OCI-LY7 (cell line): ENCODE results near the gene FCHSD2. TPM values are rescaled to one million over a fixed set of nuclear protein-coding genes. Genes with fewer than 3 reads are reported as not detected.
"Not testable (repeated sequence)": the region's sequence is repeated elsewhere in the genome, so short reads cannot be mapped to it uniquely, and the experiment has no call there.

Experiments
- BruUV-seq: library from RNA; stranded (reverse); fragments of 400-500 nt; replicated peaks from 2 replicates; lab custom pipeline; 2021; lab: Mats Ljungman, UMichigan
- CTCF ChIA-PET: fragments of 300-600 bp; sonication (Branson Sonifier 250); formaldehyde crosslinking; loops from one replicate; lab custom pipeline; 2022; ENCODE audit warnings: antibody characterized with exemption; ENCODE audit not compliant: unreplicated experiment; lab: Charles Lee
- POLR2A ChIA-PET: fragments of 300-600 bp; sonication (Branson Sonifier 250); formaldehyde crosslinking; loops from one replicate; lab custom pipeline; 2022; ENCODE audit warnings: antibody characterized with exemption; lab: Charles Lee
- DNase-seq: peaks from one replicate; pipeline ENCODE4 v3.0.0-alpha.2; 2015; ENCODE audit warnings: low spot score
- H2AFZ ChIP-seq: fragments of 200-600 bp; sonication (generic), shearing (Covaris generic); 2 replicates; pipeline ENCODE4 v1.6.1; 2014; ENCODE audit warnings: mild to moderate bottlenecking, antibody characterized with exemption, low read length, moderate library complexity
- H3K27ac ChIP-seq: fragments of 200-600 bp; sonication (generic); 2 replicates; pipeline ENCODE4 v1.5.1; 2014; ENCODE audit warnings: mixed run types, low read depth, mild to moderate bottlenecking, moderate library complexity, low read length, inconsistent platforms; ENCODE audit not compliant: poor library complexity, severe bottlenecking
- H3K36me3 ChIP-seq: fragments of 200-600 bp; sonication (generic); 2 replicates; pipeline ENCODE4 v1.6.1; 2014; ENCODE audit warnings: mild to moderate bottlenecking, antibody characterized with exemption, low read length, moderate library complexity, mixed read lengths; ENCODE audit not compliant: insufficient read depth
- H3K4me1 ChIP-seq: fragments of 200-600 bp; sonication (generic); 2 replicates; pipeline ENCODE4 v1.5.1; 2014; ENCODE audit warnings: mild to moderate bottlenecking, low read length; ENCODE audit not compliant: insufficient read depth, poor library complexity, severe bottlenecking
- H3K4me2 ChIP-seq: fragments of 200-600 bp; sonication (generic); 2 replicates; pipeline ENCODE4 v1.6.1; 2014; ENCODE audit warnings: mild to moderate bottlenecking, low read length
- H3K4me3 ChIP-seq: fragments of 200-600 bp; sonication (generic); 2 replicates; pipeline ENCODE4 v1.5.1; 2014; ENCODE audit warnings: mild to moderate bottlenecking, low read depth, low read length; ENCODE audit not compliant: poor library complexity, severe bottlenecking
- H3K79me2 ChIP-seq: fragments of 200-600 bp; sonication (generic); 2 replicates; pipeline ENCODE4 v1.6.1; 2016; ENCODE audit warnings: low read depth, mild to moderate bottlenecking, low read length, moderate library complexity, mixed read lengths; ENCODE audit not compliant: insufficient read depth
- H3K9me2 ChIP-seq: fragments of 200-600 bp; sonication (generic); 2 replicates; pipeline ENCODE4 v1.6.1; 2016; ENCODE audit warnings: mild to moderate bottlenecking, low read length, mixed read lengths; ENCODE audit not compliant: insufficient read depth
- H3K9me3 ChIP-seq: fragments of 200-600 bp; sonication (generic); 2 replicates; pipeline ENCODE4 v1.6.1; 2014; ENCODE audit warnings: mild to moderate bottlenecking, mixed run types, low read length, mixed read lengths
- H4K20me1 ChIP-seq: fragments of 200-600 bp; sonication (generic); 2 replicates; pipeline ENCODE4 v1.6.1; 2014; ENCODE audit warnings: mild to moderate bottlenecking, antibody characterized with exemption, low read length, moderate library complexity, mixed read lengths; ENCODE audit not compliant: insufficient read depth
- EZH2phosphoT487 ChIP-seq: fragments of 200-600 bp; sonication (generic); IDR thresholded peaks from 2 replicates; pipeline ENCODE4 v1.6.1; 2018; ENCODE audit warnings: low read depth, borderline replicate concordance, mild to moderate bottlenecking, mixed run types, antibody characterized with exemption, low read length, moderate library complexity, mixed read lengths
- intact Hi-C: fragments of 100-400 bp; cut with micrococcal nuclease; formaldehyde crosslinking; loops from one replicate; pipeline ENCODE4 v1.10.0; 2022; ENCODE audit not compliant: unreplicated experiment
- total RNA-seq, 2 experiments: library from RNA; depleted of rRNA in 1 of 2; stranded (reverse); fragments of >200 nt in 1 of 2; shearing (Covaris generic) in 1 of 2; gene quantifications; 2 replicates each; pipeline ENCODE4 v1.2.3, GENCODE V29; 2014 to 2022
- TF ChIP-seq, protein P1 (sequence below): fragments of 200-600 bp; sonication (generic); conservative IDR thresholded peaks from 2 replicates; pipeline ENCODE4 v1.5.1; 2014; ENCODE audit warnings: mild to moderate bottlenecking, antibody characterized with exemption, low read length, moderate library complexity, mixed read lengths

Gene FCHSD2
- total RNA-seq, 2 experiments from 2014 or later = 39.0 to 147 TPM

DNA sequence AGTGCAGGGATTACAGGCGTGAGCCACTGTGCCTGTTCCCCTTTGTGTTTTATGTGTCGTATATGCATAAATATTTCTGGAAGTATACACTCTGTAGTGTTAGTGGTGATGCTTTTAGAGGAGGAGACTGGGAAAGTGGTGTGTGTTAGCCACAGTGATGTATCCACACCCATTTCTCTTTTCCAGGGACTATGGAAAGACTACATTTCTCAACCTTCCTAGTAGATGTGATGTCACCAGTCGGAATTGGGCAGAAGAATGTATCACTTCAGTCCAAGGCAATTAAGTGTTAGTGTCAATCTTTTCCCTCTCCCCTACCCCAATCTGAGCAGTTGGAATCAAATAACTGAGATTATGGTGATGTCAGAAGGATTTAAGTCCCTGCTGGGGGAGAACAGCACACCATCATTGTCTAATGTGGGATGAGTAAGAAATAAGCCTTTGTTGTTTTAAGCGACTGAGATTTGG lies 333.8 kb downstream of the FCHSD2 start:
- no peak overlapping the region for H3K4me2 ChIP-seq
- H3K79me2 ChIP-seq = peaks cover 19% of the 10 kb centered on the region
- no TSS peak for BruUV-seq
- DNase-seq = no peak
- no peaks in the 10 kb centered on the region for H3K9me2 ChIP-seq
- ChIA-PET POLR2A (no interaction called here), CTCF (no interaction called here)
- H3K27ac ChIP-seq = no peak overlapping the region
- H3K36me3 ChIP-seq = peaks cover 39% of the 10 kb centered on the region
- no peak for TF ChIP-seq EZH2phosphoT487
- TF ChIP-seq, protein P1, sequence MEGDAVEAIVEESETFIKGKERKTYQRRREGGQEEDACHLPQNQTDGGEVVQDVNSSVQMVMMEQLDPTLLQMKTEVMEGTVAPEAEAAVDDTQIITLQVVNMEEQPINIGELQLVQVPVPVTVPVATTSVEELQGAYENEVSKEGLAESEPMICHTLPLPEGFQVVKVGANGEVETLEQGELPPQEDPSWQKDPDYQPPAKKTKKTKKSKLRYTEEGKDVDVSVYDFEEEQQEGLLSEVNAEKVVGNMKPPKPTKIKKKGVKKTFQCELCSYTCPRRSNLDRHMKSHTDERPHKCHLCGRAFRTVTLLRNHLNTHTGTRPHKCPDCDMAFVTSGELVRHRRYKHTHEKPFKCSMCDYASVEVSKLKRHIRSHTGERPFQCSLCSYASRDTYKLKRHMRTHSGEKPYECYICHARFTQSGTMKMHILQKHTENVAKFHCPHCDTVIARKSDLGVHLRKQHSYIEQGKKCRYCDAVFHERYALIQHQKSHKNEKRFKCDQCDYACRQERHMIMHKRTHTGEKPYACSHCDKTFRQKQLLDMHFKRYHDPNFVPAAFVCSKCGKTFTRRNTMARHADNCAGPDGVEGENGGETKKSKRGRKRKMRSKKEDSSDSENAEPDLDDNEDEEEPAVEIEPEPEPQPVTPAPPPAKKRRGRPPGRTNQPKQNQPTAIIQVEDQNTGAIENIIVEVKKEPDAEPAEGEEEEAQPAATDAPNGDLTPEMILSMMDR = no peak
- peaks cover 4% of the 10 kb centered on the region; the same call in 1 of the 2 replicates for H4K20me1 ChIP-seq
- H3K4me1 ChIP-seq = peaks cover 14% of the 10 kb centered on the region
- no peak overlapping the region for H3K4me3 ChIP-seq
- H3K9me3 ChIP-seq = no peaks in the 10 kb centered on the region
- no peak overlapping the region for H2AFZ ChIP-seq
- intact Hi-C loops = no loop called here

DNA sequence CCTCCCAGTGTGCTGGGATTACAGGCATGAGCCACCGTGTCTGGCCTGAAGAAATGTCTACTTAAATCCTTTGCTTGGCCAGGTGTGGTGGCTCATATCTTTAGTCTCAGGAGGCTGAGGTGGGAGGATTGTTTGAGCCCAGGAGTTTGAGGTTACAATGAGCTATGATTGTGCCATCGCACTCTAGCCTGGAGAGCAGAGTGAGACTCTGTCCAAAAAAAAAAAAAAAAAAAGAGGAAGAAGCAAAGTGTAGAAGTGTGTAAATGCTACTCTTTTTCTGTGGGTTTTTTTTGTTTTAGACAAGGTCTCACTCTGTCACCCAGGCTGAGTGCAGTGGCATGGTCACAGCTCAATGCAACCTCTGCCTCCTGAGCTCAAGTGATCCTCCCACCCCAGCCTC lies 334.3 kb downstream of the FCHSD2 start:
- no peak overlapping the region for H3K27ac ChIP-seq
- no peak overlapping the region for H3K4me3 ChIP-seq
- H3K36me3 ChIP-seq = peaks cover 39% of the 10 kb centered on the region
- no peak overlapping the region for H2AFZ ChIP-seq
- peaks cover 14% of the 10 kb centered on the region for H3K4me1 ChIP-seq
- peaks cover 14% of the 10 kb centered on the region for H3K79me2 ChIP-seq
- TF ChIP-seq, protein P1 = no peak
- no peak for TF ChIP-seq EZH2phosphoT487
- H3K4me2 ChIP-seq = no peak overlapping the region
- intact Hi-C loops = no loop called here
- CTCF ChIA-PET = interaction anchor here (0.6 kb wide), 1 partner anchor 437 kb away, joined by 3 read pairs; no protein-coding TSS in a partner anchor
- DNase-seq = no peak
- H4K20me1 ChIP-seq = peaks cover 4% of the 10 kb centered on the region; the same call in 1 of the 2 replicates
- no peaks in the 10 kb centered on the region for H3K9me2 ChIP-seq
- POLR2A ChIA-PET = interaction anchor here (0.6 to 0.9 kb wide), 2 partner anchors 8 to 598 kb away, joined by 3 to 5 read pairs; no protein-coding TSS in a partner anchor
- H3K9me3 ChIP-seq = no peaks in the 10 kb centered on the region
- BruUV-seq = no TSS peak

DNA sequence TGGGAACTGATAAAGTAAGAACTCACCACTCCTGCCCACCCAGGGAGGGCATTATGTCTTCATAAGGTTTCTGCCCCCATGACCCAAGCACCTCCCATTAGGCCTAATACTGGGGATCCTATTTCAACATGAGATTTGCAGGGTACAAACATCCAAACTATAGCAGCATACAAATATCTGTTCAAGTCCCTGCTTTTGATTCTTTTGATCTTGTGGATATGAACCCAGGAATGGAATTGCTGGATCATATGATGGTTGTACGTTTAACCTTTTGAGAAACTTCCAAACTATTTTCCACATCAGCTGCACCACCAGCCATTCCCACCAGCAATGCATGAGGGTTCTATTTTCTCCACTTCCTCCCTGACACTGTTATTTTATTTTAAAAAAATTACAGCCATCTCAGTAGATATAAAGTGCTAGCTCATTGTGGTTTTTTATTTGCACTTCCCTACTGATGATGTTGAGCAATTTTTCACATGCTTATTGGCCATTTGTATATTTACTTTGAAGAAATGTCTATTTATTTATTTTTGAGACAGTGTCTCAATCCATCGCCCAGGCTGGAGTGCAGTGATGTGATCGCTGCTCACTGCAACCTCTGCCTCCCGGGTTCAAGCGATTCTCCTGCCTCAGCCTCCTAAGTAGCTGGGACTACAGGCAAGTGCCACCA lies 335.0 kb downstream of the FCHSD2 start:
- H3K9me3 ChIP-seq = no peaks in the 10 kb centered on the region
- ChIA-PET POLR2A (interaction anchor here (0.6 to 0.9 kb wide), 2 partner anchors 9 to 597 kb away, joined by 3 to 5 read pairs; no protein-coding TSS in a partner anchor), CTCF (interaction anchor here (0.6 kb wide), 1 partner anchor 438 kb away, joined by 3 read pairs; no protein-coding TSS in a partner anchor)
- H4K20me1 ChIP-seq = no peaks in the 10 kb centered on the region
- no peak overlapping the region for H3K4me2 ChIP-seq
- no peaks in the 10 kb centered on the region for H3K9me2 ChIP-seq
- no TSS peak for BruUV-seq
- DNase-seq = no peak
- no peak for TF ChIP-seq EZH2phosphoT487
- TF ChIP-seq, protein P1 = no peak
- H2AFZ ChIP-seq = no peak overlapping the region
- H3K36me3 ChIP-seq = peaks cover 39% of the 10 kb centered on the region
- peaks cover 10% of the 10 kb centered on the region for H3K4me1 ChIP-seq
- H3K4me3 ChIP-seq = no peak overlapping the region
- intact Hi-C loops = no loop called here
- peaks cover 7% of the 10 kb centered on the region for H3K79me2 ChIP-seq
- no peak overlapping the region for H3K27ac ChIP-seq

DNA sequence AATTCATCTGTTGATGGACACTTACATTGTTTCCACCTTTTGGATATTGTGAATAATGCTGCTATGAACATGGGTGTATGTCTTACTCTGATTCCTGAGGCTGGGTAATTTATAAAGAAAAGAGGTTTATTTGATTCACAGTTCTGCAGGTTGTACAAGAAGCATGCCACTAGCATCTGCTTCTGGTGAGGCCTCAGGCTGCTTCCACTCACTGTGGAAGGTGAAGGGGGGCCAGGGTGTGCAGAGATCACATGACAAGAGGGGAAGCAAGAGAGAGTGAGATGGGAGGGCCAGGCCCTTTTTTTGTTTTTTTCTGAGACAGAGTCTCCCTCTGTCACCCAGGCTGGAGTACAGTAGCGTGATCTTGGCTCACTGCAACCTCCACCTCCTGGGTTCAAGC lies 335.7 kb downstream of the FCHSD2 start:
- H3K4me1 ChIP-seq, DNase-seq, H3K79me2 ChIP-seq, BruUV-seq, H3K4me3 ChIP-seq, H3K27ac ChIP-seq, POLR2A ChIA-PET, H2AFZ ChIP-seq, intact Hi-C loops, CTCF ChIA-PET, H3K9me3 ChIP-seq, H4K20me1 ChIP-seq, H3K4me2 ChIP-seq, H3K9me2 ChIP-seq: not testable (repeated sequence)
- peaks cover 32% of the 10 kb centered on the region for H3K36me3 ChIP-seq
